Ovary (tissue), 3 donors: ENCODE measurements around the gene CRELD2.

ENCODE experiments used
- CTCF ChIP-seq, 3 donors: fragments of 450-650 bp in 2 of 3; fragments of 200-600 bp in 1 of 3; IDR thresholded peaks; one replicate each; pipeline versions ENCODE4 v1.5.1 to v1.8.0; 2016 to 2022; ENCODE audit warnings: antibody characterized with exemption in 3 of 3, mild to moderate bottlenecking in 1 of 3
- POLR2A ChIP-seq: fragments of 450-650 bp; IDR thresholded peaks from one replicate; pipeline ENCODE4 v1.6.1; 2017; ENCODE audit warnings: antibody characterized with exemption, mild to moderate bottlenecking, moderate library complexity
- donor health status: DM: no; HTN: no; CAD: no.

DNA sequence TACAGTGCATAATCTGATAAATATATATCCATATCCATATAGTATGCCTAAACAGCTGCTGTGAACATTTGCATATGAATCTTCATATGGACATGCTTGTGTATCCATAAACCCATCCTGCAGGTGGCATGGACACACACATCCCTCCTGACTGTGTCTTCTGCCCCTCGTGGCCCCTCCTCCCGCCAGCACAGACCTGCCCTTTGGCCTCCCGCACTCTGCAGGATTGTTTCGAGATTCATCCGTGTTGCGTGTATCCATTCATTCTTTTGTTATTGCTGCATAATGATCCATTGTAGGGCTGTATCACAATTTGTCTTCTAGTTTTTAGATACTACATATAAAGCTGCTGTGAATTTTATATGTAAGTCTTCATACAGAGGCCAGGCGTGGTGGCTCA, 40.8 kb upstream of the CRELD2 start:
- TF ChIP-seq CTCF (IDR thresholded peaks at IDR 0.05): no peak
- TF ChIP-seq POLR2A: no peak
